Esophagus muscularis mucosa (tissue), 4 donors: Measurements from ENCODE around the gene GOLGA2. TPM values are rescaled to one million over a fixed set of nuclear protein-coding genes. Genes with fewer than 3 reads are reported as not detected.

Experiments used
- DNase-seq: peaks from one replicate; pipeline ENCODE4 v3.0.0-alpha.2; 2017; ENCODE audit errors: extremely low spot score
- H3K27ac ChIP-seq, 4 donors: fragments of 200-600 bp; sonication (generic); replicated peaks in 1 of 4; 1 replicate in 3 of 4; 2 replicates in 1 of 4; pipeline ENCODE4 v1.5.1; 2016 to 2019; ENCODE audit warnings: mild to moderate bottlenecking in 1 of 4
- H3K27me3 ChIP-seq, 4 donors: fragments of 200-600 bp; sonication (generic); one replicate each; pipeline versions ENCODE4 v1.5.1 to v1.6.0; 2016 to 2019
- H3K36me3 ChIP-seq, 4 donors: fragments of 200-600 bp; sonication (generic); one replicate each; pipeline ENCODE4 v1.5.1; 2016 to 2019
- H3K4me1 ChIP-seq, 4 donors: fragments of 200-600 bp; sonication (generic); one replicate each; pipeline ENCODE4 v1.5.1; 2016 to 2019
- H3K4me3 ChIP-seq, 4 donors: fragments of 200-600 bp; sonication (generic); 1 replicate in 2 of 4; 2 replicates in 2 of 4; pipeline ENCODE4 v1.5.1; 2016 to 2019; ENCODE audit warnings: mild to moderate bottlenecking in 4 of 4, moderate library complexity in 1 of 4
- H3K9me3 ChIP-seq, 4 donors: fragments of 200-600 bp; sonication (generic); 1 replicate in 3 of 4; 2 replicates in 1 of 4; pipeline ENCODE4 v1.5.1; 2016 to 2019
- CTCF ChIP-seq, 3 experiments: fragments of 200-600 bp in 2 of 3; fragments of 450-650 bp in 1 of 3; sonication (generic) in 2 of 3; IDR thresholded peaks; one replicate each; pipeline ENCODE4 v1.5.1; 2017 to 2019; ENCODE audit warnings: antibody characterized with exemption in 3 of 3, mild to moderate bottlenecking in 2 of 3, moderate library complexity in 1 of 3
- EP300 ChIP-seq: sonication (generic); formaldehyde crosslinking; IDR thresholded peaks from one replicate; pipeline ENCODE4 v1.6.1; 2017; ENCODE audit warnings: antibody characterized with exemption
- POLR2A ChIP-seq: fragments of 450-650 bp; IDR thresholded peaks from one replicate; pipeline ENCODE4 v1.6.1; 2017; ENCODE audit warnings: antibody characterized with exemption, moderate library complexity, mild to moderate bottlenecking, low read depth
- POLR2AphosphoS5 ChIP-seq, 2 donors: sonication (generic); formaldehyde crosslinking; IDR thresholded peaks; one replicate each; pipeline ENCODE4 v1.6.1; 2017; ENCODE audit warnings: antibody characterized with exemption in 2 of 2
- WGBS: methylation state at CpG from one replicate; pipeline ENCODE4 v1.1.5; 2018; 5-methylcytosine and 5-hydroxymethylcytosine counted together
- intact Hi-C: fragments of 100-400 bp; cut with DNase I; formaldehyde crosslinking; loops from one replicate; pipeline ENCODE4 v1.15.1; 2023
- total RNA-seq, 4 donors: library from RNA; depleted of rRNA; stranded (reverse); fragments of >200 nt; gene quantifications; one replicate each; pipeline versions ENCODE4 v1.1.0 to v1.2.1, GENCODE V29; 2016

Gene GOLGA2
- total RNA-seq, 4 donors from 2014 or later = 71.1 to 108 (median 101) TPM

- WGBS = 92% methylated on average over 2 of the region's 81 CpGs
- H3K36me3 ChIP-seq = peaks cover 0 to 11% (median 0%) of the 10 kb centered on the region in 4 donors
- H3K27ac ChIP-seq = peak overlapping the region in 1 of 4 donors; percentile 27
- intact Hi-C loops = no loop called here
- H3K4me3 ChIP-seq = peak overlapping the region; percentile 34 to 55 (median 42)
- peaks cover 0 to 22% (median 2%) of the 10 kb centered on the region in 4 donors for H3K27me3 ChIP-seq
- TF ChIP-seq POLR2A = no peak
- TF ChIP-seq POLR2AphosphoS5 (IDR thresholded peaks at IDR 0.05) = no peak
- TF ChIP-seq CTCF (IDR thresholded peaks at IDR 0.05) = no peak
- no peak for TF ChIP-seq EP300
- no peaks in the 10 kb centered on the region for H3K9me3 ChIP-seq
- peaks cover 25 to 32% (median 30%) of the 10 kb centered on the region in 4 donors for H3K4me1 ChIP-seq
- no peak for DNase-seq
Observed at GRCh38 chr9:128249908-128250838, 25.6 kb downstream of the GOLGA2 start.

GRCh38 chr9:128249558-128249907, 26.3 kb downstream of the GOLGA2 start:
- Histone ChIP-seq H3K4me1 (peaks cover 30 to 38% (median 36%) of the 10 kb centered on the region in 4 donors), H3K4me3 (no peak overlapping the region), H3K27me3 (peaks cover 0 to 24% (median 2%) of the 10 kb centered on the region in 4 donors), H3K36me3 (peaks cover 0 to 11% (median 0%) of the 10 kb centered on the region in 4 donors), H3K27ac (no peak overlapping the region), H3K9me3 (no peaks in the 10 kb centered on the region)
- DNase-seq = no peak
- 87% methylated on average over 8 of the region's 8 CpGs for WGBS
- TF ChIP-seq POLR2AphosphoS5 (IDR thresholded peaks at IDR 0.05) = no peak
- TF ChIP-seq POLR2A = no peak
- no peak for TF ChIP-seq EP300
- TF ChIP-seq CTCF (IDR thresholded peaks at IDR 0.05) = no peak
- intact Hi-C loops = no loop called here

GRCh38 chr9:128247226-128247803, 28.5 kb downstream of the GOLGA2 start:
- H3K4me3 ChIP-seq = no peak overlapping the region
- intact Hi-C loops = no loop called here
- no peaks in the 10 kb centered on the region for H3K36me3 ChIP-seq
- TF ChIP-seq POLR2A (no peak), POLR2AphosphoS5 (IDR thresholded peaks at IDR 0.05) (no peak), CTCF (IDR thresholded peaks at IDR 0.05) (no peak), EP300 (no peak)
- WGBS = 85% methylated on average over 5 of the region's 5 CpGs
- H3K27ac ChIP-seq = no peak overlapping the region
- peaks cover 0 to 27% (median 2%) of the 10 kb centered on the region in 4 donors for H3K27me3 ChIP-seq
- peaks cover 30 to 53% (median 47%) of the 10 kb centered on the region in 4 donors for H3K4me1 ChIP-seq
- H3K9me3 ChIP-seq = no peaks in the 10 kb centered on the region
- no peak for DNase-seq

- no peak for DNase-seq
- peaks cover 0 to 19% (median 0%) of the 10 kb centered on the region in 4 donors for H3K27me3 ChIP-seq
- H3K27ac ChIP-seq = peak overlapping the region in 2 of 4 donors; percentile 68 to 70
- intact Hi-C loops = no loop called here
- TF ChIP-seq POLR2AphosphoS5 (IDR thresholded peaks at IDR 0.05) = no peak
- no peak for TF ChIP-seq EP300
- peaks cover 29 to 56% (median 46%) of the 10 kb centered on the region in 4 donors for H3K4me1 ChIP-seq
- 64% methylated on average over 2 of the region's 2 CpGs for WGBS
- no peak overlapping the region for H3K4me3 ChIP-seq
- H3K36me3 ChIP-seq = no peaks in the 10 kb centered on the region
- no peaks in the 10 kb centered on the region for H3K9me3 ChIP-seq
Observed at GRCh38 chr9:128246471-128246870, 29.3 kb downstream of the GOLGA2 start.
